ENCODE data around the gene ZNF736.
"Not testable (repeated sequence)": the region's sequence is repeated elsewhere in the genome, so short reads cannot be mapped to it uniquely, and the experiment has no call there.

Gene ZNF736

DNA sequence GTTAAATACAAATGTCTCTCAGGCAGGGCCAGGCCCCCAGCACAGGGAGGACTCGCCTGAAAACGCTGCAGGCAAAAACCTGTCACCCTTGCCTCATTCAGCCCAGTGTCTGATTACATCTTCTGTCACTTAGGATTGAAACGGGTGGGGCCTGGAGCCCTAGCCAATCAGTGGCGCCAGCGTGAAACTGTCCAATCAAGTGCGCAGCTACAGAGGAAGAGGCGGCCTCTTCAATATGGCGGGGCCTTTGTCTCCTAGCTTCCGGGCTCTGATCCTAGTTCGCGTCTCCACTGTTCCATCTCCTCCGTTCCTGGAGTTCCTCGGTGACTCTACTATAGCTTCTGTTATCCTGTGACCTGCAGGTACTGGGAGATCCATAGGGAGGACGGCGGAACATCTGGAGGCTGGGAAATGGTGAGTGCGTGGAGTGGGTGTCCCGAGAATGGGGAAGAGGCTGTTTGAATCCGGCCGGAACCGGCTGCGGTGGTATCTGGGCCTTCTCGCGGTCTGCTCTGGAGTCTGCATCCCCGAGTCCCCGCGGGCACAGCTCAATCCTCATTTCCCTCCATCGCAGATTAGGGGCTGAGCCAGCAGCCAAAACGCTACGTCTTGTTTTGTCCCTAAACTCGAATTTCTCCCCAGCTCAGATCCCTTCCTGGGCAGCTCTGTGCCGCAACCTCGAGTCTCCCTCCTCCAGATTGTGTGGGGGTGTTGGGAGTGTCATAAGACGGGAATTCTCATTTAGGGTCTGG, at the start of gene ZNF736:
TSS of gene ZNF736 (plus strand) at position 222 of the 752 bp plus-strand sequence. CDS start at position 412, 190 bp downstream.
- DNase-seq (ENCODE audit: low read depth in 3 of 3), result peak; percentile 71 to 82 (median 81)

DNA sequence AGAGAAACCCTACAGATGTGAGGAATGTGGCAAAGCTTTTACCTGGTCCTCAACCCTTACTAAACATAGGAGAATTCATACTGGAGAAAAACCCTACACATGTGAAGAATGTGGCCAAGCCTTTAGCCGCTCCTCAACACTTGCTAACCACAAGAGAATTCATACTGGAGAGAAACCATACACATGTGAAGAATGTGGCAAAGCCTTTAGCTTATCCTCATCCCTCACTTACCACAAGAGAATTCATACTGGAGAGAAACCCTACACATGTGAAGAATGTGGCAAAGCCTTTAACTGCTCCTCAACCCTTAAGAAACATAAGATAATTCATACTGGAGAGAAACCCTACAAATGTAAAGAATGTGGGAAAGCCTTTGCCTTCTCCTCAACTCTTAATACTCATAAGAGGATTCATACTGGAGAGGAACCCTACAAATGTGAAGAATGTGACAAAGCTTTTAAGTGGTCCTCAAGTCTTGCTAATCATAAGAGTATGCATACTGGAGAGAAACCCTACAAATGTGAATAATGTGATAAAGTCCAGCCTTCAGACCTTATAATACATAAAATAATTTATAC, 47.3 kb upstream of the ZNF736 start:
- DNase-seq (ENCODE audit: low read depth in 3 of 3), result no peak

DNA sequence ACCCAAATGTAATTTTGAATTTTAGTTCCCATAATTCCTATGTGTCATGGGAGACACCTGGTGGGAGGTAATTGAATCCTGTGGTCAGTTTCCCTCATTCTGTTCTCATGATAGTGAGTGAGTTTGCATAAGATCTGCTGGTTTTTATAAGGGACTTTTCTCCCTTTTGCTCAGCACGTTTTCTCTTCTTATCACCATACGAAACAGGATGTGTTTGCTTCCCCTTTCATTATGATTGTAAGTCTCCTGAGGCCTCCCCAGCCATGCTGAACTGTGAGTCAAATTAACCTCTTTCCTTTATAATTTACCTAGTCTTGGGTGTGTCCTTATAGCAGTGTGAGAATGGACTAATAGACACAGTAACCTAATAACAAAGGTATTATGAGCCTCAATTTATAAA, 36.1 kb upstream of the ZNF736 start:
- no peak for DNase-seq (ENCODE audit: low read depth in 3 of 3)

DNA sequence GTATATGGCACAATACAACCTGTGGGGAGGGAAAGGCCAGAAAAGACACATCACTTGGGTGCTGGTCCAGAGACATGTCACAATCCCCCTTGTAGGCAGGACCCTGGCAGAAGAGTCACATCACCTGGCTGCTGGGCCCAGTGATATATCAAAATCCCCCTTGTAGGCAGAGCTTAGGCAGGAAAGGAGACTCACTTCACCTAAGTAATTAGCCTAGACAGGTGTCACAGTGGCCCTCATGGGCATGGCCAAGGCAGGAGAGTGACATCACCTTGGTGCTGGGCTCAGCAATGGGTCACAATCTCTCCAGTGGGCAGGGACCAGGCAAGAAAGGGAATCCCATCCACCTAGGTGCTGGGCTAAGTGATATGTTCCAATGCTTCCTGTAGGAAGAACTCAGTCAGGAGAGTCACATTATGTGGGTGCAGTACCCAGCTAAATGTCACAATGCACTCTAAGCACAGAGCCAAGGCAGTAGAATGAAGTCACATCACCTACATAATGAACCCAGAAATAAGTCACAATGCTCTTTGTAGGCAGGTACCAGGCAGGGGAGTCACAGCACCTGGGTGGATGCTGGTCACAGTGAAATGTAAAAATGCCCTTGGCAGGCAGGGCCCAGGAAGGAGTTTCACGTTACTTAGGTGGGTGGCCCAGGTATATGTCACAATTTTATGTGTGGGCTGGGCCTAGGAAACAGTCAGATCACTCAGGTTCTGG, 18.9 kb upstream of the ZNF736 start:
- DNase-seq (ENCODE audit: low read depth in 3 of 3), result no peak

DNA sequence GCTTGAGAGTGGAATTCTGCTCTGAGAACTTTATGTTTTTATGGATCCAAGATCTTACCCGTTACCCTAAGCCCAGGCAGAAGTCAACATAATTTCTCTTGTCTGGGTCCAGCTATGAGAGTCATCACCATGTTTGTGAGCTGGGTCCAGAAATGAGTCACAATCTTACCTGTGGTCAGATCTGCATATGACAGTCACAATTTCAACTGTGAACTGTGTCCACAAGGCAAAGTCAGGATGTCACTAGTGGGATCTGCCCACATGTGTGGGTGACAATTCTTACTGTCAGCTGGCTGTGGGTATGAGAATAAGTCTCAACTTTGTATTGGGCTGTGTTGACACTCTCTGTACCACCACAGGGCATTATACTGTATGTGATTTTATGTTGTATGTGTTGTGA, 16.3 kb upstream of the ZNF736 start:
- not testable (repeated sequence) for DNase-seq (ENCODE audit: low read depth in 3 of 3)

DNA sequence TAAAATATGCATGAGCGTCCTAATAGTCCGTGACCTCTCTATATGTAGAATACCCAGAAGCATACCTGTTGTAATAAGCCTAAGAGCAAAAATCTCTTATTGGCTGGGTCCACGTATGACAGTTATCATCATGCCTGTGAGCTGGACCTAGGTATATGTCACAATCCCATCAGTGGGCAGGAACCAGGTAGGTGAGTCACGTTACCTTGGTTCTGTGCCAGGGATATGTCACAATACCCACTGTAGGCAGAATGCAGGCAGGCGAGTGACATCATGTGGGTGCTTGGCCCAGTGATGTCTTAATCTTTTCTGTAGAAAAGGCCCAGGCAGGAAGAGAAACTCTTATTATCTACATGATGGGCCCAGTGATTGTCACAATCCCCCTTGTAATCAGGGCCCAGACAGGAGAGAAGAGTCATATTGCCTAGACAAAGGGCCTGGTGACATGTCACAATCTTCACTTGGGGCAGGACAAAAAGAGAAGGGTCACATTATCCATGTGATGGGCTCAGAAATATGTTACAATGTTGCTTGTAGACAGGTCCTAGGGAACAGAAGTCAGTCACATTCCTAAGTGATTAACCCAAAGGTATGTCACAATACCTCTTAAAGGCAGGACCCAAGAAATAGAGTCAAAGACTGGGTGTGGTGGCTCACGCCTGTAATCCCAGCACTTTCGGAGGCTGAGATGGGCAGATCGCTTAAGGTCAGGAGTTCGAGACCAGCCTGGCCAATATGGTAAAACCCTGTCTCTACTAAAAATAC, 12.9 kb upstream of the ZNF736 start:
- no peak for DNase-seq (ENCODE audit: low read depth in 3 of 3)

DNA sequence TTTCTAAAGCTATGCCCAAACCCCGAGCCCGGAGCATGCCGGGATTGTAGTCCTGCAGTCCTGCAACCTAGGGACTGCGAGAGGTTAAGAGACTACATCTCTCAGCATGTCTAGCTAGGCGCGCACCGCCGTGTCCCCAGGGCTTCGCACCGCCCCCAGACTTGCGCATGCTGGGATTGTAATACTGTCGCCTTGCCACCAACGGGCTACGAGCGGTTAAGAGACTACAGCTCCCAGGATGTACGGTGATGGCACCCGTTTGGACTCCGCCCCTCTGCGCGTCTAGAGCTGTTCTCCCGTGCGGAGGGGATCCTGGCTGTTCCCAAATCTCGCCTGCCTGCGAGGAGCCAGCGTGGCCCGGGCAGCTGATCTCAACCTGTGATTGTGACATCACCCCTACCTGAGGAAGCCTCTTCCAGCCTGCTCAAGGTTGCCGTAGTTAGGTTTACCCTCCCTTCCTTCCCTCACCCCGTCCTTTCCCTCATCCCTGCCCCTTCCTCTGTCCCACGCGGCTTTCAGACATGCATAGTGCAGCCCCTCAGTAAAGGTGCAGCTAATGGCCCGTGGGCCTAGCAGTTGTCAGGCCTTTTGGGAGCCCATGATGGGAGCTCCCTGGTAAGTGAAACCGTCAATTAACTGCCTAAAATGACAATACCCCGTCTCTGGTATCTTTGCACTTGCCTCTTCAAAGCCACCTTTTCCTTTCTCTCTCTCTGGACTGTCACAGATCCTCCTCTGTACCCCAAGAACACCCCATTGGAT, 6.3 kb upstream of the ZNF736 start:
- peak; percentile 83 to 90 (median 88) for DNase-seq (ENCODE audit: low read depth in 3 of 3)

DNA sequence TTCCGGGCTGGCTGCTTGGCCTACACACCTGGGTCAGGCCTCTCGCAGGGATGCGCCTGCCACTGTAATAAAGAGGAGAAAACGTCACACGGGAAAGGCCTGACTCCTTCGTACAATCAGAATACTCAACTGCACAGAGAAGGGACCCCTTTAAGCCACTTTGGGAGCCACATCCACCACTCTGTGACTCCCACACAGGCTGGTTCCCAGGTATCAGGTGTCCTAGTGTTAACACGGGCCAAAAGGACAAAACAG, 5.8 kb upstream of the ZNF736 start:
- no peak for DNase-seq (ENCODE audit: low read depth in 3 of 3)

DNA sequence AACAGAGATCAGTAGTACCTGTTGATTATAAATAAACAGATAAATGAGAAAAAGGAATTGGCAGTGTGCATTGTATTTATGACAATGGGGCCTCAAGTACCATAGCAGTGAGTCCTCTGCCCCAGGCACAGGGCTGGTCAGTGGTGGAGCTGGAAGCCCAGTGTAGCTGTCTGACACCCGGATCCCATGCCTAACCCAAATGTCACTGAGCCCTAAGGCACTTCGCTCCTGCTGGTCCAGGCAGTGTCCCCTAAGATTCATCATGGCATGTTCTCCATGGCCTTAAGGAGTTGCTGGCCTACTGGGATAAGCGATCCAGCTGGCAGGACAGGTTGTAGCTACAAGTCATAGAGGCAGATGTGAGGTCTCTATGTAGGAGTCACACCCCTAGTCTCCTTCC, 3.3 kb upstream of the ZNF736 start:
- DNase-seq (ENCODE audit: low read depth in 3 of 3), result no peak

DNA sequence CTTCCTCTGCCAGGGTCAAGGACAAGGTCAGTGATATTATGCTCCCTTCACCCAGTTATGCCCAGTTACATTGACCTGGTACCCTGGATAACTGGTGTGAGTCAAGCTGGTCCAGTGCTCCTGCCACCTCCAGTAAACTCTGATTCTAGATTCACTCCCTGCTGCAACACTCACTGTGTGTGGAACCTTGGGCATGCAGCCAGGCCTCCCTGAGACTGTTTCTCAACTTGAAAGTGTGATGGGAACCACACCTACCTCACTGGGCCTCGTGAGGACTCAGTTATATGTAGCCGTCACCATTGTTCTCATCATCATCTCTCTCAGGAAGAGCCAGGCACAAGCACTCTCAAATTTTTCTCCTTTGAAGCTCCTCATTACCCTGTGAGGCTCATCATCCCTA, 935 bp upstream of the ZNF736 start:
- no peak for DNase-seq (ENCODE audit: low read depth in 3 of 3)

DNA sequence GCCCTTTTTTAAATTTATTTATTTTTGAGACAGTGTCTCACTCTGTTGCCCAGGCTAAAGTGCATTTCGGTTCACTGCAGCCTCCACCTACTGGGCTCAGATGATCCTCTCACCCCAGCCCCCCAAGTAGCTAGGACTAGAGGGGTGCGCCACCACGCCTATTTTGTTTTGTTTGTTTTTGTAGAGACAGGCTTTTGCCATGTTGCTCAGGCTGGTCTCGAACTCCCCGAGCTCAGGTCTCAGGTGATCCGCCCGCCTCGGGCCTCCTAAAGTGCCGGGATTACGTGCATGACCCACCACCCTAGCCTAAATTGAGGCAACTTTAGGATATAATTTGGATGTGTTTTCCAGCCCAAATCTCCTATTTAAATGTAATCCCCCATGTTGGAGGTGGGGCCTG, 805 bp downstream of the ZNF736 start:
- no peak for DNase-seq (ENCODE audit: low read depth in 3 of 3)

DNA sequence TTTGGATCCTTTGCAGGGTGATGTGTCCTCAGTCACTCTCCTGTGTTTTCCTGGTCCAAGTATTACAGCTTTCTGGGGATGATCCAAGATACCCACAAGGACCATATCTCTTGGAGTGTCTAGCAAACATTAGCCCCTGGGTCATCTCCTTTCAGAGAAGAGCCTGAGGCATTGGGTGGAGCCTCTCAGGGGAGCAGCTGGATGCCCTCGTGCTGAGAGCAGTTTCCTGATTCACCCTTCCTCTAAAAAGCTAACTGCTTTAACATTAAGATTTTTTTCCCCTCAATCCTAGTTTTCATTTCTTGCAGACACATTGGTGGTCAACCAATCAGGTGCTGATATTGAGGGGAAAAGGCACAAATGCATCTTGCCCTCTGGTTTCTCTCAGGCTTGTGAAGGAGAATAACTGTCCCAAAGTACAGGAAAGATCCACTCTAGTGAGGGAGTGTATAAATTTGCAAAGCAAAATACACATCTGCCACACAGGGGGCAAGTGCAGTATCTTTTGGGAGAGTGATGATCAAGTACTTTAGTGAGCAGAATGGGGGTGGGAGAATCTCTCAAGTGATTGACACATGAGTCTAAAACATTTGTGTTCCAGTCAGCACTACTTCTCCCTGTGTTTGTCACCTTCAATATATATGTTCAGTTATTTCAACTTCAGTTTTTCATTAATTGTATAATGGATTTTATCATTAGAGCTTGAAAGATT, 2.4 kb downstream of the ZNF736 start:
- not testable (repeated sequence) for DNase-seq (ENCODE audit: low read depth in 3 of 3)

DNA sequence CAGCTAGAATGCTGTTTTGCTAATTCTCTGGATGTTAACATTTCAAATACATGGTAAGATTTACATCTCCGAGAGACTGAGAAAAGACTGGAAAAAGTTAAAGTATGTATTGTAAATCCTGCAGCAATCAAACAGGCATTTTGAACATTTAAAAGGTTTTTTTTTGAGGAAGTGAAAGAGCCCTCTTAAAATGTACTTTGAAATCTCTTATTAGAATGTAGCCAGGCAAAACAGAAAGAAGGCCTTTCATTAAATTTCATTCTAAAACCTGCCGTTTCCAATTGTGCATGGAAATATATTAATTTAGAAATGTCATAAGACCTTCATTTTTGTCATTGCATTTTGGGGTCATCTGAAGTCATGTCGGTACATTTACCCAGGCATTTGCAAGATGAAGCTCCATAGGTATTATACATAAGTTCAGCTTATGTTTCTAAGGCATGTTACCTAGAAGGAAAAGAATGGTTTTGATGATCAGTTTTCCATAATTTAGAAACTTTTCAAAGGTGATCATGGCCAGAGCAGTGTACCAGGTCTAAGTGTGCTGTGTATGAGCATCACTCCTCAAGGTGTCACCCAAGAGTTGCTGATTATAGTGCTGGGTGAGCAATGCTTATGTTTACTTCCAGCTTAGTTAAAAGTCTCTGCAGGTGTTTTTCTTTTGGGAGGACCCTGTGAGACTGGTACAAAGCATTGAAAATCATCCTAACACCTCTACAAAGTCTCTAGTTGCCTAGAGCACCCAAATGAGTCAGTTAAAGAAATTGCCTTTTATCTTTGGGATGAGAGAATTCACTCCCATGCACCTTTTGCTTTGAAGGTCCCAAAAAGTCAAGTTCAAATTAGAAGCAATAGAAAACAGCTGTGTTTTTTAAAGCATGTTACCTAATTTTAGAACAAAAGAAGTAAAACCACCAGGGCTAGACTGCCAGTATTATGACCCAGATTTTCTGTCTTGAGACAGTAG, 7.1 kb downstream of the ZNF736 start:
- no peak for DNase-seq (ENCODE audit: low read depth in 3 of 3)

DNA sequence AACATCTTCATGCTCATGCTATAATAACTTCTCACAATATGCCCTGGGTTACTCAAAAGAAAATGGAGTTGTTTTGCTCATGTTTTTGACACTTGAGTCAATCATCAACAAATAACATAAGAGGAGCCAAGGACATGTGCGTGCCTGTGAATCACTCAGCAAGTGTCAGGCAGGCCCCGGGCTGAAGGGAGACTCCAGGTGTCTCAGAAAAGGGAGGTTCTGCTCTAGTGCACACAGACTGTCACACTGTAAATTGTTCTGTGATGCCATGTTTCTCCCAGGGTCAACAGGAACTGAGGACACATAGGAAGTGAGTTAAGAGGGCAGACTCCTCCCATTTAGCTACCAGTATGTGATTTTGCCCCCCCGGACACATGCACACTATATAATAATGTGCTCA, 10.4 kb downstream of the ZNF736 start:
- not testable (repeated sequence) for DNase-seq (ENCODE audit: low read depth in 3 of 3)

DNA sequence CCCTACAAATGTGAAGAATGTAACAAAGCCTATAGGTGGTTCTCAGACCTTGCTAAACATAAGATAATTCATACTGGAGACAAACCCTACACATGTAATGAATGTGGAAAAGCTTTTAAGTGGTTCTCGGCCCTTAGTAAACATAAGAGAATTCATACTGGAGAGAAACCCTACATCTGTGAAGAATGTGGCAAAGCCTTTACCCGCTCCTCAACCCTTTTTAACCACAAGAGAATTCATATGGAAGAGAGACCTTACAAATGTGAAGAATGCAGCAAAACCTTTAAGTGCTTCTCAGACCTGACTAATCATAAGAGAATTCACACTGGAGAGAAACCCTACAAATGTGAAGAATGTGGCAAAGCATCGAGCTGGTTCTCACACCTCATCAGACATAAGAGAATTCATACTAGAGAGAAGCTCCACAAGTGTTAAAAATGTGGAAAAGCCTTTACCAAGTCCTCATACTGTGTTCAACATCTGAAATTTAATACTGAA, 35.0 kb downstream of the ZNF736 start:
- DNase-seq (ENCODE audit: low read depth in 3 of 3), result not testable (repeated sequence)

DNA sequence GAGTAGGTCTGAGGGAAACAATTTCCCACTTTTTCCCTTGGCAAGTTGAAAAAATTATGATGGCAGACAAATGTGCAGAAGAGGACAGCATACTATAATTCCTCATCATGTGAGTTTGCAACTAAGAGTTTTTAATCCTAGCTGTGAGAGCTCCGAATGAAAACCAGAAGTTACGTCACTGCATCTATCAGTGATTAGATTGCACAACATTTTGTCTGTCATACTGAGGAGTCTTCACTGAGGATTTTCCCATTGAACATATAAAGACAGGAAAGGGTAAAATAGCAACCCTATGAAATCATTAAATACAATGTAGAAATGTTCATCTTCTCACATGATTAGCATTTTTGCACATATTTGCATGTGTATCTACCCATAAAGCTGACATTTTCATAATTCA, 45.8 kb downstream of the ZNF736 start:
- DNase-seq (ENCODE audit: low read depth in 3 of 3), result no peak

DNA sequence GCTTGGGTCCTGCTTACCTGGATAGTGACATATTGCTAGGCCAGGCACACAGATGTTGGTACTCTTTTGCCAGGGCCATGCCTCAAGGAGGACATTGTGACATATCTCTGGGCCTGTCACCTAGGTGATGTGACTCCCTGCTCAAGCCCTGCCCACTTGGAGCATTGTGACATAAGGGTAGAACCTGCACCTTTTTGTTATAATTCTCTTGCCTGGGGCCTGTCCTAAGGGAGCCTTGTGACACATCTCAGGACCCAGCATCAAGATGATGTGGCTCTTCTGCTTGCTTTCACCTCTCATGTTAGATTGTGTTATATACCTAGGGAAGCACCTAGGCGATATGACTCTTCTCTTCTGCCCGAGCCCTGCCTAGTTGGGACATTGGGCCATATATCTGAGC, 57.4 kb downstream of the ZNF736 start:
- no peak for DNase-seq (ENCODE audit: low read depth in 3 of 3)

DNA sequence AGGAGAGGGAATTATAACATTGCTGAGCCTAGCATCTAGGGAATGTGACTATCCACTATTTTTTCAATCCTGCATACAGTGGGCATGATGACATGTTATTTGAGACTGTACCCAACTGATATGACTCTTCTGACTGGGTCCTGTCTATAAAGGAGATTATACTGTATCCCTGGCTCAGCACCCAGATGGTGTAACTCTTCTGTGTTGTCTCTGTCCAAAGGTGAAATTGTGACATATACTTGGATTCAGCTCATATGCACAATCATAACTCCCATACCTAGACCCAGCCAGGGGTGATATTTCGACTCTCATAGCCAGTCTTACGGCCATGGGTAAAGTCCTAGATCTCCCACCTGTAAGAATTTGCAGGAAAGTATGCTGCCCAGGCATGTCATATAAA, 59.3 kb downstream of the ZNF736 start:
- DNase-seq (ENCODE audit: low read depth in 3 of 3), result no peak

DNA sequence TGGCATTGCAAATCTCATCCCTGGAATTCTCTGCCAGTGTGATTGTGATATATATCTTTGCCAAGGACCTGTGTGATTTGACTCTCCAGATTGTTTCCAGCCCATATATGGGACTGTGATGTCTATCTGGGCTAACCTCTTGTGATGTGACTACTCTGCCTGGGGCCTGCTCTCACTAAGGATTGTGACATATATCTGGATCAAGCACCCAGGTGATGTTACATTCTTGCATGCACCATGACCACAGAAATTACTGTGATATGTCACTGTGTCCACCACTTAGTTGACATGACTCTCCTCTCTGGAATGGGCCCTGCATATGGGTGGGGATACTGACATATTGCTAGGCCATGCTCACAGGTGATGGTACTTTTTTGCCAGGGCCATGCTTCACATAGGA, 86.6 kb downstream of the ZNF736 start:
- no peak for DNase-seq (ENCODE audit: low read depth in 3 of 3)
